PC-9 (cell line): ENCODE results near the gene MAD2L2. TPM values are rescaled to one million over a fixed set of nuclear protein-coding genes. Genes with fewer than 3 reads are reported as not detected.

Source experiments
- BruUV-seq: library from RNA; stranded (reverse); fragments of 400-500 nt; replicated peaks from 2 replicates; lab custom pipeline; 2021; lab: Mats Ljungman, UMichigan
- CTCF ChIA-PET: fragments of 300-600 bp; sonication (Branson Sonifier 250); formaldehyde crosslinking; loops from one replicate; lab custom pipeline; 2022; ENCODE audit warnings: antibody characterized with exemption; lab: Charles Lee
- POLR2A ChIA-PET: fragments of 300-600 bp; sonication (Branson Sonifier 250); formaldehyde crosslinking; loops from one replicate; lab custom pipeline; 2022; ENCODE audit warnings: antibody characterized with exemption; ENCODE audit not compliant: unreplicated experiment; lab: Charles Lee
- DNase-seq, 2 experiments: peaks; one replicate each; pipeline versions ENCODE4 v3.0.0 to v3.0.0-alpha.2; 2015 to 2022; ENCODE audit warnings: mixed read lengths in 1 of 2
- H2AFZ ChIP-seq: fragments of 200-600 bp; sonication (generic); 2 replicates; pipeline ENCODE4 v1.8.1; 2017; ENCODE audit warnings: antibody characterized with exemption
- H3F3A ChIP-seq: fragments of 200-600 bp; sonication (generic); 2 replicates; pipeline ENCODE4 v1.8.1; 2017; ENCODE audit warnings: antibody characterized with exemption, mild to moderate bottlenecking, low read depth; ENCODE audit not compliant: insufficient read depth
- H3K27ac ChIP-seq: fragments of 200-600 bp; sonication (generic); 2 replicates; pipeline ENCODE4 v1.6.1; 2016; ENCODE audit warnings: mixed run types
- H3K27me3 ChIP-seq: fragments of 200-600 bp; sonication (generic); 2 replicates; pipeline ENCODE4 v1.6.1; 2016; ENCODE audit warnings: low read depth, mixed run types; ENCODE audit not compliant: insufficient read depth
- H3K36me3 ChIP-seq: fragments of 200-600 bp; sonication (generic); 2 replicates; pipeline ENCODE4 v1.6.1; 2016; ENCODE audit warnings: low read depth, mixed run types
- H3K4me1 ChIP-seq: fragments of 200-600 bp; sonication (generic); replicated peaks from 2 replicates; pipeline ENCODE4 v1.6.1; 2016; ENCODE audit warnings: mixed run types; ENCODE audit not compliant: insufficient read depth
- H3K4me2 ChIP-seq: fragments of 200-600 bp; sonication (generic); 2 replicates; pipeline ENCODE4 v1.6.1; 2017; ENCODE audit warnings: mixed run types
- H3K4me3 ChIP-seq: fragments of 200-600 bp; sonication (generic); 2 replicates; pipeline ENCODE4 v1.6.1; 2016; ENCODE audit warnings: mixed run types
- H3K79me2 ChIP-seq: fragments of 200-600 bp; sonication (generic); 2 replicates; pipeline ENCODE4 v1.6.1; 2017; ENCODE audit warnings: low read depth, mixed run types
- H3K9me2 ChIP-seq: fragments of 200-600 bp; sonication (generic); 2 replicates; pipeline ENCODE4 v1.8.1; 2017; ENCODE audit warnings: mild to moderate bottlenecking; ENCODE audit not compliant: insufficient read depth
- H3K9me3 ChIP-seq: fragments of 200-600 bp; sonication (generic); 2 replicates; pipeline ENCODE4 v1.8.1; 2016; ENCODE audit warnings: low read depth; ENCODE audit not compliant: insufficient read depth
- H4K20me1 ChIP-seq: fragments of 200-600 bp; sonication (generic); 2 replicates; pipeline ENCODE4 v1.8.1; 2017; ENCODE audit not compliant: insufficient read depth
- EZH2 ChIP-seq: fragments of 200-600 bp; sonication (generic); IDR thresholded peaks from 2 replicates; pipeline ENCODE4 v1.8.0; 2017; ENCODE audit warnings: antibody characterized with exemption, low read depth
- intact Hi-C: fragments of 100-400 bp; cut with micrococcal nuclease; formaldehyde crosslinking; loops from one replicate; pipeline ENCODE4 v1.10.0; 2022; ENCODE audit not compliant: unreplicated experiment
- total RNA-seq: library from RNA; stranded (reverse); gene quantifications from 2 replicates; pipeline ENCODE4 v1.2.3, GENCODE V29; 2021
- TF ChIP-seq, protein P1 (sequence below): fragments of 200-600 bp; sonication (generic); conservative IDR thresholded peaks from 2 replicates; pipeline ENCODE4 v1.6.1; 2017; ENCODE audit warnings: mixed run types, antibody characterized with exemption, mild to moderate bottlenecking, moderate library complexity

Gene MAD2L2
- total RNA-seq, 1 experiment from 2014 or later = 52.9 TPM

DNA sequence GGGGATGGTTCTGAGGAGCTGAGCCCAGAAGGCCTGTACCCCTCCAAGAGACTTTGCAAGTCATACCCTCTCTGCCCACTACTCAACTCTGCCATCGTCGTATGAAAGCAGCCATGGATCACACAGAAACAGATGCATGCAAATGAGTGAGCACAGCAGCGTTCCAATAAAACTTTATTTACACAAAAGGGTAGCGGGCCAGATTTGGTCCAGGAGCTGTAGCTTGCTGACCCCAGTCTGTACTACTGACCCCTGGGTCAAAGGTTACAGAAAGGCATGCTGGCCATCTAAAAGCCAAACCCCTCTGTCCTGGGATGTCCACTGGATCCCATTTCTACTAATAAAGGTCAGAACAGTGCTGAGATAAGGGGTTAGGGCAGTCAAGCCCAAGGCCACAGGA is 46.2 kb upstream of the MAD2L2 start:
- H3K27me3 ChIP-seq = no peaks in the 10 kb centered on the region
- TF ChIP-seq, protein P1, sequence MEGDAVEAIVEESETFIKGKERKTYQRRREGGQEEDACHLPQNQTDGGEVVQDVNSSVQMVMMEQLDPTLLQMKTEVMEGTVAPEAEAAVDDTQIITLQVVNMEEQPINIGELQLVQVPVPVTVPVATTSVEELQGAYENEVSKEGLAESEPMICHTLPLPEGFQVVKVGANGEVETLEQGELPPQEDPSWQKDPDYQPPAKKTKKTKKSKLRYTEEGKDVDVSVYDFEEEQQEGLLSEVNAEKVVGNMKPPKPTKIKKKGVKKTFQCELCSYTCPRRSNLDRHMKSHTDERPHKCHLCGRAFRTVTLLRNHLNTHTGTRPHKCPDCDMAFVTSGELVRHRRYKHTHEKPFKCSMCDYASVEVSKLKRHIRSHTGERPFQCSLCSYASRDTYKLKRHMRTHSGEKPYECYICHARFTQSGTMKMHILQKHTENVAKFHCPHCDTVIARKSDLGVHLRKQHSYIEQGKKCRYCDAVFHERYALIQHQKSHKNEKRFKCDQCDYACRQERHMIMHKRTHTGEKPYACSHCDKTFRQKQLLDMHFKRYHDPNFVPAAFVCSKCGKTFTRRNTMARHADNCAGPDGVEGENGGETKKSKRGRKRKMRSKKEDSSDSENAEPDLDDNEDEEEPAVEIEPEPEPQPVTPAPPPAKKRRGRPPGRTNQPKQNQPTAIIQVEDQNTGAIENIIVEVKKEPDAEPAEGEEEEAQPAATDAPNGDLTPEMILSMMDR = no peak
- no peak for TF ChIP-seq EZH2
- H3K4me3 ChIP-seq = no peak overlapping the region
- H3K9me3 ChIP-seq = no peaks in the 10 kb centered on the region
- H3K4me2 ChIP-seq = no peak overlapping the region
- intact Hi-C loops = no loop called here
- H3K27ac ChIP-seq = no peak overlapping the region
- no peaks in the 10 kb centered on the region for H3K9me2 ChIP-seq
- no peak for DNase-seq
- ChIA-PET POLR2A (no interaction called here), CTCF (no interaction called here)
- H3K4me1 ChIP-seq = no peaks in the 10 kb centered on the region
- no peaks in the 10 kb centered on the region for H3K79me2 ChIP-seq
- no peaks in the 10 kb centered on the region for H3K36me3 ChIP-seq
- no peaks in the 10 kb centered on the region for H4K20me1 ChIP-seq
- H2AFZ ChIP-seq = no peak overlapping the region
- no peaks in the 10 kb centered on the region for H3F3A ChIP-seq
- no TSS peak for BruUV-seq

DNA sequence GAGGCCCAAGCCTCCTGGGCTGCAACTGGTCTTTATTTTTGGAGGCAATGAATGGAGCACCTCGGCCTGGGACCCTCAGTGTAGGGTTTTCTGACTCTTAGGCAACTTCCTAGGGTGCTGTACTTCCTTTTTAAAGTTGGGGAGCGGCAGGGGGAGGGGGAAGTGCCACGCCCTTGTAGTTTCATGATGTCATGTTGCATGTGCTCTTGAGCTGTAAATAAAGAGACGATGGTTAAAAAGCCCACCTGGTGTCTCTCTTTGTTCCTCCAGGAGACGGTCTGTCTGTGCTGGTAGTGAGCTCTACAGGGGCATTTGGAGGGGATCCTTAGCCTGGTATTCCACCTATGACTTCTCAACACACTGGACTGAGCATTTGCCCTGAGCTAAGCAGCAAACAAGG is 44.7 kb upstream of the MAD2L2 start:
- no peaks in the 10 kb centered on the region for H3K79me2 ChIP-seq

DNA sequence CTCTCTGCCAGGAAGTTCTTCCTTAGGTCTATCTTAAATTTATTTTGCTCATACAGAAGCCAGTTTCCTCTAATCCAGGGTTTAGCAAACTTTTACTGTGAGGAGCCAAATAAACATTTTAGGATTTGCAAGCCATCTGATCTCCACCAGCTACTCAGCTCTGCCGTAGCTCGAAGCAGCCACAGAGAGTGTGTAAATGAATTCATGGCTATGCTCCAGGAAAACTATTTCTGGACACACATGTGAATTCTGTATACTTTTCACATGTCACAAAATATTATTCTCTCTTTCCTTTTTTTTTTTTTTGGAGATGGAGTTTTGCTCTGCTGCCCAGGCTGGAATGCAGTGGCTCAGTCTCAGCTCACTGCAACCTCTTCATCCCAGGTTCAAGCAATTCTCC is 41.6 kb upstream of the MAD2L2 start:
- BruUV-seq = no TSS peak
- Histone ChIP-seq H3K9me2 (no peaks in the 10 kb centered on the region), H3K27ac (no peak overlapping the region), H4K20me1 (no peaks in the 10 kb centered on the region), H3K4me3 (no peak overlapping the region), H3K4me1 (no peaks in the 10 kb centered on the region), H3K36me3 (no peaks in the 10 kb centered on the region), H3K9me3 (no peaks in the 10 kb centered on the region), H3K4me2 (no peak overlapping the region), H3F3A (no peaks in the 10 kb centered on the region), H3K27me3 (no peaks in the 10 kb centered on the region), H2AFZ (no peak overlapping the region), H3K79me2 (no peaks in the 10 kb centered on the region)
- DNase-seq = no peak
- intact Hi-C loops = no loop called here
- POLR2A ChIA-PET = no interaction called here
- CTCF ChIA-PET = interaction anchor here (0.7 kb wide), 1 partner anchor 685 kb away, joined by 5 read pairs; no protein-coding TSS in a partner anchor
- TF ChIP-seq, protein P1 = no peak
- no peak for TF ChIP-seq EZH2

More for the DNA sequence above, 44.7 kb upstream of the MAD2L2 start:
- Histone ChIP-seq H3K36me3 (no peaks in the 10 kb centered on the region), H3K4me1 (no peaks in the 10 kb centered on the region), H3K9me2 (no peaks in the 10 kb centered on the region), H4K20me1 (no peaks in the 10 kb centered on the region), H3K4me2 (no peak overlapping the region), H3K27ac (no peak overlapping the region), H3K27me3 (no peaks in the 10 kb centered on the region), H3F3A (no peaks in the 10 kb centered on the region), H2AFZ (no peak overlapping the region), H3K4me3 (no peak overlapping the region), H3K9me3 (no peaks in the 10 kb centered on the region)
- intact Hi-C loops = no loop called here
- ChIA-PET CTCF (interaction anchor here (0.5 kb wide), 1 partner anchor 71 kb away, joined by 3 read pairs; the partner anchor contains the start of gene FBXO2), POLR2A (no interaction called here)
- no peak for TF ChIP-seq EZH2
- TF ChIP-seq, protein P1 = no peak
- no TSS peak for BruUV-seq
- no peak for DNase-seq
